ENCODE measurements around the gene SEPTIN8. TPM values are rescaled to one million over a fixed set of nuclear protein-coding genes. Genes with fewer than 3 reads are reported as not detected.
"Not testable (repeated sequence)": the region's sequence is repeated elsewhere in the genome, so short reads cannot be mapped to it uniquely, and the experiment has no call there.

Gene SEPTIN8
- total RNA-seq, 1 donor from 2014 or later: 127 TPM

DNA sequence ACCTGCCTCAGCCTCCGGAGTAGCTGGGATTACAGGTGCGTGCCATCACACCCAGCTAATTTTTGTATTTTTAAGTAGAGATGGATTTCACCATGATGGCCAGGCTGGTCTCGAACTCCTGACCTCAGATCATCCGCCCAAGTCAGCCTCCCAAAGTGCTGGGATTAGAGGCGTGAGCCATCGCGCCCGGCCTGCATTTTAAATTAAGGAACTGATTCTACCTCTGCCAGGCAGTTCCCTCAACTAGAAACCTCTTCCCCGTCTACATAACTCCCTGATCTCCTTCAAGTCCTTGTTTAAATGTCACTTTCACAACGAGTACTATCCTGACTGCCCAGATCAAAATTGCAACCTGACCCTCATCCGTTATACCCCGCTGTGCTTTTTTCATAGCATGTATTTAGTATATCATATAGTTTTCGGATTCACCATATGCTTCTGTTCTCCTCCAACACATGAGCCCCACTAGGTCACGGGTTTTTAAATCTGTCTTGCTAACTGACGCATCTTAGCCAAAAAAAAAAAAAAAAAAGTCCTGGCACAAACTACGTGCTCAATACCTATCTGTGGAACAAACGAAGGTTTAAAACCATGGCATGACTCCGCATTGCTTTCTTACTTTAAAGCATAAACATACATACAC is 35.2 kb upstream of the SEPTIN8 start:
- peaks cover 1% of the 10 kb centered on the region for H3K36me3 Mint-ChIP-seq (ENCODE audit: low read depth)
- peaks cover 32% of the 10 kb centered on the region for H3K27me3 Mint-ChIP-seq (ENCODE audit: low read depth)
- H3K4me1 Mint-ChIP-seq (ENCODE audit: low read depth): peaks cover 10% of the 10 kb centered on the region
- DNase-seq (ENCODE audit: low spot score): no peak
- H3K4me3 Mint-ChIP-seq (ENCODE audit: unreplicated experiment): peak overlapping the region; percentile 70
- no peak overlapping the region for H3K27ac Mint-ChIP-seq (ENCODE audit: unreplicated experiment)
- TF ChIP-seq, protein P1, sequence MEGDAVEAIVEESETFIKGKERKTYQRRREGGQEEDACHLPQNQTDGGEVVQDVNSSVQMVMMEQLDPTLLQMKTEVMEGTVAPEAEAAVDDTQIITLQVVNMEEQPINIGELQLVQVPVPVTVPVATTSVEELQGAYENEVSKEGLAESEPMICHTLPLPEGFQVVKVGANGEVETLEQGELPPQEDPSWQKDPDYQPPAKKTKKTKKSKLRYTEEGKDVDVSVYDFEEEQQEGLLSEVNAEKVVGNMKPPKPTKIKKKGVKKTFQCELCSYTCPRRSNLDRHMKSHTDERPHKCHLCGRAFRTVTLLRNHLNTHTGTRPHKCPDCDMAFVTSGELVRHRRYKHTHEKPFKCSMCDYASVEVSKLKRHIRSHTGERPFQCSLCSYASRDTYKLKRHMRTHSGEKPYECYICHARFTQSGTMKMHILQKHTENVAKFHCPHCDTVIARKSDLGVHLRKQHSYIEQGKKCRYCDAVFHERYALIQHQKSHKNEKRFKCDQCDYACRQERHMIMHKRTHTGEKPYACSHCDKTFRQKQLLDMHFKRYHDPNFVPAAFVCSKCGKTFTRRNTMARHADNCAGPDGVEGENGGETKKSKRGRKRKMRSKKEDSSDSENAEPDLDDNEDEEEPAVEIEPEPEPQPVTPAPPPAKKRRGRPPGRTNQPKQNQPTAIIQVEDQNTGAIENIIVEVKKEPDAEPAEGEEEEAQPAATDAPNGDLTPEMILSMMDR (IDR thresholded peaks at IDR 0.05): no peak
- H3K9me3 Mint-ChIP-seq (ENCODE audit: low read depth): no peaks in the 10 kb centered on the region

DNA sequence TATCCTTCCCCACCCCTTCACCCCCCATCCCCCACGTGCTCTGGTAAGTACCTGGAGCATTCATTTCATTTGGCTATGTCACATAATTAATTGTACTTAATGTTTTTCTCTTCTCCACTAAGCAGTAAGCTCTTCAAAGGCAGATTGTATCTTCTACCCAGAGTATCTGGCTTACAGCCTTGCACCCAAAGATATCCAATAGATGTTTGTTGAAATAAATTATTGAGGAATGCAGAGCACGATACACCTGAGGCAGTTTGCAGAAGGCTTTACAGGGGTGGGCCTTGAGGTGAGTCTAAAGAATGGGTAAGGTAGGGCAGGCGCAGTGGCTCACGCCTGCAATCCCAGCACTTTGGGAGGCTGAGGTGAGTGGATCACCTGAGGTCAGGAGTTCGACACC is 33.6 kb upstream of the SEPTIN8 start:
- Mint-ChIP-seq H3K9me3 (ENCODE audit: low read depth) (no peaks in the 10 kb centered on the region), H3K36me3 (ENCODE audit: low read depth) (peaks cover 1% of the 10 kb centered on the region), H3K4me1 (ENCODE audit: low read depth) (peaks cover 10% of the 10 kb centered on the region), H3K4me3 (ENCODE audit: unreplicated experiment) (no peak overlapping the region), H3K27ac (ENCODE audit: unreplicated experiment) (no peak overlapping the region), H3K27me3 (ENCODE audit: low read depth) (peaks cover 32% of the 10 kb centered on the region)
- TF ChIP-seq, protein P1 (IDR thresholded peaks at IDR 0.05): no peak
- DNase-seq (ENCODE audit: low spot score): no peak

DNA sequence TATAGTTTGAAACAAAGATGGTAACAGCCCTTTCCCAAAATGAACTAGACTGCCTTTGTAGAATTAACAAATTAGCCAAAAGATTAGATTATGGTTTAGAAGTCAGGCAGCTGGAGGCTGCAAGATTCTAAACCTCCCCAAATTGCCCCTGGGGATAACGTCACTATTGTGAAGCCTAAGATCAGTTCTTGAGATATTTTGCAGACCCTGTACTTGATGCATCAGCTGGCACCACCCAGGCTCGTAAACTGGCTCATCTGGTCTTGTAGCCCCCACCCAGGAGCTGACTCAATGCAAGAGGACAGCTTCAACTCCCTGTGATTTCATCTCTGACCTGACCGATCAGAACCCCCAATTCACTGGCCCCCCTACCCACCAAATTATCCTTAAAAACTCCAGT is 31.8 kb upstream of the SEPTIN8 start:
- H3K36me3 Mint-ChIP-seq (ENCODE audit: low read depth): peaks cover 5% of the 10 kb centered on the region
- peaks cover 39% of the 10 kb centered on the region for H3K27me3 Mint-ChIP-seq (ENCODE audit: low read depth)
- TF ChIP-seq, protein P1 (IDR thresholded peaks at IDR 0.05): no peak
- no peak overlapping the region for H3K27ac Mint-ChIP-seq (ENCODE audit: unreplicated experiment)
- no peaks in the 10 kb centered on the region for H3K9me3 Mint-ChIP-seq (ENCODE audit: low read depth)
- H3K4me1 Mint-ChIP-seq (ENCODE audit: low read depth): peaks cover 10% of the 10 kb centered on the region
- H3K4me3 Mint-ChIP-seq (ENCODE audit: unreplicated experiment): no peak overlapping the region
- no peak for DNase-seq (ENCODE audit: low spot score)

DNA sequence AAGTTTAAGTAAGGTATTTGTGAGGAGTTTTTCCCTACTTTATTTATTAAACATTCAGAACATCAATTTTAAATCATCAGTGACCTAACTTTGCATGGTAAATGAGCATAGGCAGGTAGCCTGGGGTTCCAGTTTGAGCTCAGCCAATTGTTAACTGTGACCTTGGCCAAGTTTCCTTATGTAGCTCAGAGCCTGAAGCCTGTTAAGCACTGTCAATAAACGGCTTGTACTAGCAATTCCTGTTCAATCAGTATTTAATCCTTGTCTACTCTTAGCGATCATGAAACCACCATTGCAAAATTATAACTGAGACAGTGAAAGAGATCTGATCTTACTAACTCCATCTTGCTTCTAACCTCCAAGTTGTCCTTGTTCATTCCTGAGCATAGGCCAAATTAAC is 31.4 kb upstream of the SEPTIN8 start:
- TF ChIP-seq, protein P1 (IDR thresholded peaks at IDR 0.05): no peak
- Mint-ChIP-seq H3K4me3 (ENCODE audit: unreplicated experiment) (no peak overlapping the region), H3K36me3 (ENCODE audit: low read depth) (peaks cover 5% of the 10 kb centered on the region), H3K27ac (ENCODE audit: unreplicated experiment) (no peak overlapping the region), H3K27me3 (ENCODE audit: low read depth) (peaks cover 42% of the 10 kb centered on the region), H3K4me1 (ENCODE audit: low read depth) (peaks cover 10% of the 10 kb centered on the region), H3K9me3 (ENCODE audit: low read depth) (no peaks in the 10 kb centered on the region)
- no peak for DNase-seq (ENCODE audit: low spot score)

DNA sequence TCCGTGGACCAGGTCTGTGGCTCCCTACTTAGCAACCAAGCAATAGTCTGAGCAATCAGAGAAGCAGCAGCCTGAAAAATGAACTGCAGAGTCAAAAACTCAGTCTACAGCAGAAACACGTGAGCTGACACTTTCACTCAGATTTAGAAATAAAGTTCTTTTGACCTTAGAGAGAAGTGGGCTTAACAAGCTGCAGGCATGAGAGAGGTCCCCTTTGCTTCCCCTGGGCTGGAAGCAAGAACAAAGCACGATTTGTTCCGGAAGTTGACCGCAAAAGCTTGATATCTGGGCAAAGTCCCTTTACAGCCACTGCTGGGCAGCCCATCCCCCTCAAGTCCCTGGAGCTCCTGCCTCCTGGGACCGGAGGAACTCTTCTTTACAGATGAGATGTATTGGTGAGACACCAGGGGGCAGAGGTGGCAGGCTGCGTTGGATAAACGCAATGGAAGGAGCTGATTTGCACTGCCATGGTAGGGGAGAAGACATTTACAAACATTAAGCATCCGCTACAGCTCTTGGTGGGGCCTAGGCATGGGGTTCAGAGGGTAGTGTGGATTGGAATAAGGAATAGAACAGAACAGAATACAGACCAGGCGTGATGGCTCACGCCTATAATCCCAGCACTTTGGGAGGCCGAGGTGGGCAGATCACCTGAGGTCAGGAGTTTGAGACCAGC is 30.3 kb upstream of the SEPTIN8 start:
- H3K27me3 Mint-ChIP-seq (ENCODE audit: low read depth): peaks cover 42% of the 10 kb centered on the region

DNA sequence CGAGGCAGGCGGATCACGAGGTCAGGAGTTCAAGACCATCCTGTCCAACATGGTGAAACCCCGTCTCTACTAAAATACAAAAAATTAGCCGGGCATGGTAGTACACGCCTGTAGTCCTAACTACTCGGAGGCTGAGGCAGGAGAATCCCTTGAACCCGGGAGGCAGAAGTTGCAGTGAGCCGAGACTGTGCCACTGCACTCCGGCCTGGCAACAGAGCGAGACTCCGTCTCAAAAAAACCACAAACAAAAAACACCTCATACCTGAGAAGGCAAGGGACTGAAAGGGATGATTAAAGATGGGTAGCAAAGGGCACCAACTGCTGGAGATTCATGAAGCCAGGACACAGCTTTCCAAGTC is 29.7 kb upstream of the SEPTIN8 start:
- H3K9me3 Mint-ChIP-seq (ENCODE audit: low read depth); H3K4me1 Mint-ChIP-seq (ENCODE audit: low read depth); H3K36me3 Mint-ChIP-seq (ENCODE audit: low read depth); H3K27ac Mint-ChIP-seq (ENCODE audit: unreplicated experiment); DNase-seq (ENCODE audit: low spot score); H3K4me3 Mint-ChIP-seq (ENCODE audit: unreplicated experiment): not testable (repeated sequence)
- H3K27me3 Mint-ChIP-seq (ENCODE audit: low read depth): peaks cover 42% of the 10 kb centered on the region

More for the DNA sequence above, 30.3 kb upstream of the SEPTIN8 start:
- no peak for DNase-seq (ENCODE audit: low spot score)
- peaks cover 3% of the 10 kb centered on the region for H3K4me1 Mint-ChIP-seq (ENCODE audit: low read depth)
- H3K36me3 Mint-ChIP-seq (ENCODE audit: low read depth): peaks cover 4% of the 10 kb centered on the region
- no peak overlapping the region for H3K4me3 Mint-ChIP-seq (ENCODE audit: unreplicated experiment)
- H3K27ac Mint-ChIP-seq (ENCODE audit: unreplicated experiment): no peak overlapping the region
- TF ChIP-seq, protein P1 (IDR thresholded peaks at IDR 0.05): peak; percentile 18
- H3K9me3 Mint-ChIP-seq (ENCODE audit: low read depth): no peaks in the 10 kb centered on the region

DNA sequence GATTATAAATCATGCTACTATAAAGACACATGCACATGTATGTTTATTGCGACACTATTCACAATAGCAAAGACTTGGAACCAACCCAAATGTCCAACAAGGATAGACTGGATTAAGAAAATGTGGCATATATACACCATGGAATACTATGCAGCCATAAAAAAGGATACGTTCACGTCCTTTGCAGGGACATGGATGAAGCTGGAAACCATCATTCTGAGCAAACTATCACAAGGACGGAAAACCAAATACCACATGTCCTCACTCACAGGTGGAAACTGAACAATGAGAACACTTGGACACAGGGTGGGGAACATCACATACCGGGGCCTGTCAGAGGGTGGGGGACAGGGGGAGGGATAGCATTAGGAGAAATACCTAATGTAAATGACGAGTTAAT is 28.8 kb upstream of the SEPTIN8 start:
- H3K4me1 Mint-ChIP-seq (ENCODE audit: low read depth); H3K4me3 Mint-ChIP-seq (ENCODE audit: unreplicated experiment); H3K9me3 Mint-ChIP-seq (ENCODE audit: low read depth); DNase-seq (ENCODE audit: low spot score); H3K27ac Mint-ChIP-seq (ENCODE audit: unreplicated experiment); H3K36me3 Mint-ChIP-seq (ENCODE audit: low read depth): not testable (repeated sequence)
- H3K27me3 Mint-ChIP-seq (ENCODE audit: low read depth): peaks cover 40% of the 10 kb centered on the region

DNA sequence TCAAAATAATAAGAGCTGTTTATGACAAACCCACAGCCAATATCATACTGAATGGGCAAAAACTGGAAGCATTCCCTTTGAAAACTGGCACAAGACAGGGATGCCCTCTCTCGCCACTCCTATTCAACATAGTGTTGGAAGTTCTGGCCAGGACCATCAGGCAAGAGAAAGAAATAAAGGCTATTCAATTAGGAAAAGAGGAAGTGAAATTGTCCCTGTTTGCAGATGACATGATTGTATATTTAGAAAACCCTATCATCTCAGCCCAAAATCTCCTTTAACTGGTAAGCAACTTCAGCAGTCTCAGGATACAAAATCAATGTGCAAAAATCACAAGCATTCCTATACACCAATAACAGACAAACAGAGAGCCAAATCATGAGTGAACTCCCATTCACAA is 27.2 kb upstream of the SEPTIN8 start:
- not testable (repeated sequence) for H3K4me1 Mint-ChIP-seq (ENCODE audit: low read depth); H3K9me3 Mint-ChIP-seq (ENCODE audit: low read depth); H3K27ac Mint-ChIP-seq (ENCODE audit: unreplicated experiment); DNase-seq (ENCODE audit: low spot score); H3K36me3 Mint-ChIP-seq (ENCODE audit: low read depth); H3K4me3 Mint-ChIP-seq (ENCODE audit: unreplicated experiment)
- peaks cover 26% of the 10 kb centered on the region for H3K27me3 Mint-ChIP-seq (ENCODE audit: low read depth)
